Small intestine (tissue), 16 donors: Measurements from ENCODE around the gene CDRT15. TPM values are rescaled to one million over a fixed set of nuclear protein-coding genes. Genes with fewer than 3 reads are reported as not detected.
"Not testable (repeated sequence)": the region's sequence is repeated elsewhere in the genome, so short reads cannot be mapped to it uniquely, and the experiment has no call there.

Experiments
- DNase-seq, 2 donors: peaks; one replicate each; pipeline versions ENCODE4 v3.0.0 to v3.0.0-alpha.2; 2013
- FAIRE-seq: peaks from 2 replicates; lab custom pipeline; 2012; peaks lifted over from hg19 to GRCh38; lab: Jason Lieb, UNC
- H3K27ac ChIP-seq, 3 donors: one replicate each; pipeline ENCODE4 v1.5.1; 2013; ENCODE audit warnings: low read length in 2 of 3, mild to moderate bottlenecking in 2 of 3, control low read depth in 1 of 3, inconsistent platforms in 1 of 3, low read depth in 1 of 3, moderate library complexity in 1 of 3
- H3K27me3 ChIP-seq, 3 donors: one replicate each; pipeline ENCODE4 v1.6.1; 2013; ENCODE audit warnings: low read length in 3 of 3, inconsistent platforms in 1 of 3; ENCODE audit not compliant: control insufficient read depth in 3 of 3, insufficient read depth in 3 of 3
- H3K36me3 ChIP-seq, 3 donors: one replicate each; pipeline ENCODE4 v1.6.1; 2013; ENCODE audit warnings: low read length in 3 of 3, inconsistent platforms in 1 of 3, low read depth in 1 of 3, mild to moderate bottlenecking in 1 of 3, moderate library complexity in 1 of 3; ENCODE audit not compliant: control insufficient read depth in 3 of 3, insufficient read depth in 2 of 3
- H3K4me1 ChIP-seq, 3 donors: one replicate each; pipeline ENCODE4 v1.6.1; 2013; ENCODE audit warnings: low read length in 2 of 3, inconsistent platforms in 1 of 3, low read depth in 1 of 3, mild to moderate bottlenecking in 1 of 3, moderate library complexity in 1 of 3; ENCODE audit not compliant: control insufficient read depth in 3 of 3, insufficient read depth in 2 of 3
- H3K4me3 ChIP-seq, 3 donors: one replicate each; pipeline ENCODE4 v1.5.1; 2013; ENCODE audit warnings: low read length in 3 of 3, control low read depth in 1 of 3, inconsistent platforms in 1 of 3, low read depth in 1 of 3, mild to moderate bottlenecking in 1 of 3, moderate library complexity in 1 of 3
- H3K9me3 ChIP-seq, 2 donors: one replicate each; pipeline ENCODE4 v1.6.1; 2013; ENCODE audit warnings: low read depth in 1 of 2, low read length in 1 of 2; ENCODE audit not compliant: control insufficient read depth in 2 of 2, insufficient read depth in 1 of 2
- WGBS, 3 donors: extraction: QIAGEN DNeasy Blood & Tissue Kit; methylation state at CpG; one replicate each; pipeline ENCODE4 v1.1.7; 2013; 5-methylcytosine and 5-hydroxymethylcytosine counted together
- long read RNA-seq, 10 donors: transcript quantifications; one replicate each; lab custom pipeline, GENCODE V29; 2026
- polyA plus RNA-seq, 4 donors: library from polyadenylated mRNA; stranded (reverse) in 3 of 4; unstranded in 1 of 4; fragments of 200-250 nt in 3 of 4; fragments of 120-200 nt in 1 of 4; gene quantifications; one replicate each; pipeline versions ENCODE4 v1.2.1 to v1.2.3, GENCODE V29; 2013
- donor health status: healthy with polysubstance abuse.
- donor health status: control.
- donor health status: control.
- donor health status: Bipolar disorder and iron deficiency.
- donor health status: healthy.

The CDRT15 gene
- under 1 TPM in 1 of 4 donors, not detected in 3; 0.40 TPM for polyA plus RNA-seq
- long read RNA-seq, donor 1 = 0 reads
- long read RNA-seq, donor 2 = 0 reads
- long read RNA-seq, donor 3 = 0 reads
- long read RNA-seq, donor 4 = 0 reads
- long read RNA-seq, donor 5 = 0 reads
- long read RNA-seq, donor 6 = 0 reads
- long read RNA-seq, donor 7 = 0 reads
- long read RNA-seq, donor 8 = 0 reads
- long read RNA-seq, donor 9 = 0 reads
- long read RNA-seq, donor 10 = 0 reads

GRCh38 chr17:14236762-14237161 is at the start of gene CDRT15:
Gene CDRT15, minus strand, starts transcription at chr17:14236862. Its CDS starts 29 bp downstream, at chr17:14236833.
- H3K4me3 ChIP-seq, H3K27me3 ChIP-seq, H3K36me3 ChIP-seq, DNase-seq, FAIRE-seq, H3K4me1 ChIP-seq, H3K9me3 ChIP-seq, H3K27ac ChIP-seq: not testable (repeated sequence)
- WGBS, 3 donors = 91 to 96% (median 95%) methylated on average over 9 to 11 of the region's 11 CpGs

- peaks cover 0 to 4% (median 0%) of the 10 kb centered on the region in 3 donors for H3K27me3 ChIP-seq
- 74 to 79% (median 74%) methylated on average over 2 of the region's 2 CpGs for WGBS, 3 donors
- H3K4me3 ChIP-seq = no peak overlapping the region
- H3K27ac ChIP-seq = no peak overlapping the region
- H3K36me3 ChIP-seq = no peaks in the 10 kb centered on the region
- FAIRE-seq (no peak), DNase-seq (no peak)
- no peaks in the 10 kb centered on the region for H3K4me1 ChIP-seq
- H3K9me3 ChIP-seq = no peaks in the 10 kb centered on the region
Measured at GRCh38 chr17:14282726-14283125, 46.1 kb upstream of the CDRT15 start.

- no peaks in the 10 kb centered on the region for H3K9me3 ChIP-seq
- WGBS, 3 donors = 83 to 93% (median 83%) methylated on average over 3 of the region's 3 CpGs
- H3K36me3 ChIP-seq = no peaks in the 10 kb centered on the region
- no peak for FAIRE-seq
- no peaks in the 10 kb centered on the region for H3K4me1 ChIP-seq
- DNase-seq = no peak
- H3K27me3 ChIP-seq = peaks cover 0 to 4% (median 0%) of the 10 kb centered on the region in 3 donors
- H3K27ac ChIP-seq = no peak overlapping the region
- H3K4me3 ChIP-seq = no peak overlapping the region
Measured at GRCh38 chr17:14281530-14281929, 44.9 kb upstream of the CDRT15 start.

GRCh38 chr17:14276535-14277250 is 40.0 kb upstream of the CDRT15 start:
- Histone ChIP-seq H3K27ac (no peak overlapping the region), H3K4me1 (no peaks in the 10 kb centered on the region), H3K4me3 (no peak overlapping the region), H3K36me3 (no peaks in the 10 kb centered on the region), H3K27me3 (no peaks in the 10 kb centered on the region), H3K9me3 (no peaks in the 10 kb centered on the region)
- FAIRE-seq (no peak), DNase-seq (no peak)
- 50 to 59% (median 52%) methylated on average over 2 of the region's 2 CpGs for WGBS, 3 donors

- Histone ChIP-seq H3K4me1 (no peaks in the 10 kb centered on the region), H3K9me3 (no peaks in the 10 kb centered on the region), H3K27me3 (peaks cover 0 to 2% (median 0%) of the 10 kb centered on the region in 3 donors), H3K36me3 (no peaks in the 10 kb centered on the region), H3K4me3 (no peak overlapping the region), H3K27ac (no peak overlapping the region)
- FAIRE-seq = no peak
- no peak for DNase-seq
- WGBS, 3 donors = 46 to 76% (median 75%) methylated on average over 2 of the region's 2 CpGs
Measured at GRCh38 chr17:14270508-14270907, 33.8 kb upstream of the CDRT15 start.

GRCh38 chr17:14269473-14269872 is 32.8 kb upstream of the CDRT15 start:
- WGBS, 3 donors = 67 to 73% (median 72%) methylated on average over 5 of the region's 5 CpGs
- DNase-seq (no peak), FAIRE-seq (no peak)
- H3K27me3 ChIP-seq = peaks cover 0 to 2% (median 0%) of the 10 kb centered on the region in 3 donors
- H3K36me3 ChIP-seq = no peaks in the 10 kb centered on the region
- H3K4me3 ChIP-seq = no peak overlapping the region
- H3K4me1 ChIP-seq = no peaks in the 10 kb centered on the region
- H3K9me3 ChIP-seq = no peaks in the 10 kb centered on the region
- H3K27ac ChIP-seq = no peak overlapping the region

GRCh38 chr17:14268264-14268663 is 31.6 kb upstream of the CDRT15 start:
- Histone ChIP-seq H3K9me3 (no peaks in the 10 kb centered on the region), H3K4me1 (no peaks in the 10 kb centered on the region), H3K27me3 (peaks cover 0 to 2% (median 0%) of the 10 kb centered on the region in 3 donors), H3K4me3 (no peak overlapping the region), H3K36me3 (no peaks in the 10 kb centered on the region), H3K27ac (no peak overlapping the region)
- DNase-seq = no peak
- no peak for FAIRE-seq
- WGBS, 3 donors = 59 to 82% (median 62%) methylated on average over 2 of the region's 2 CpGs

GRCh38 chr17:14261406-14261805 is 24.7 kb upstream of the CDRT15 start:
- DNase-seq = no peak
- no peaks in the 10 kb centered on the region for H3K36me3 ChIP-seq
- H3K4me1 ChIP-seq = no peaks in the 10 kb centered on the region
- no peaks in the 10 kb centered on the region for H3K27me3 ChIP-seq
- 94% methylated on average over 5 of the region's 5 CpGs for WGBS, 3 donors
- H3K4me3 ChIP-seq = no peak overlapping the region
- no peak overlapping the region for H3K27ac ChIP-seq
- H3K9me3 ChIP-seq = no peaks in the 10 kb centered on the region
- no peak for FAIRE-seq
